Activated CD8-positive, alpha-beta memory T cell treated with anti-CD3 and anti-CD28 coated beads, Interleukin-2, amount 50 U/mL, for 4 hours (primary cell): ENCODE data around the gene MCTP2.
"Not testable (repeated sequence)": the region's sequence is repeated elsewhere in the genome, so short reads cannot be mapped to it uniquely, and the experiment has no call there.

Experiments
- DNase-seq: peaks from one replicate; pipeline ENCODE4 v3.0.0-alpha.2; 2020

Gene MCTP2

GRCh38 chr15:94235646-94236045 lies 4.3 kb downstream of the MCTP2 start:
- no peak for DNase-seq

- DNase-seq, result no peak
Measured at GRCh38 chr15:94236608-94237007, 5.2 kb downstream of the MCTP2 start.

DNA sequence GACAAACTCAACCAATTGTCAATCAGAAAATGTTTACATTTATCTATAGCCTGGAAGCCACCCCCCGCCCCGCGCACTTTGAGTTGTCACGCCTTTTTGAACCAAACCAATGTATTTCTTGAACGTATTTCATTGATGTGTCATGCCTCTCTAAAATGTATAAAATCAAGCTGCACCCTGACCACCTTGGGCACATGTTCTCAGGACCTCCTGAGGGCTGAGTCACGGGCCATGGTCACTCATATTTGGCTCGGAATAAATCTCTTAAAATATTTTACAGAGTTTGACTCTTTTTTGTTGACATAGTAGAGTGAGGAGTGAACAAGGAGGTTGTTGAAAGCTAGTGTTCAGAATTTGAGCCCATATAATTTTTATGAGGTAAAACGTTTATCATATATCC lies 6.5 kb downstream of the MCTP2 start:
- no peak for DNase-seq

DNA sequence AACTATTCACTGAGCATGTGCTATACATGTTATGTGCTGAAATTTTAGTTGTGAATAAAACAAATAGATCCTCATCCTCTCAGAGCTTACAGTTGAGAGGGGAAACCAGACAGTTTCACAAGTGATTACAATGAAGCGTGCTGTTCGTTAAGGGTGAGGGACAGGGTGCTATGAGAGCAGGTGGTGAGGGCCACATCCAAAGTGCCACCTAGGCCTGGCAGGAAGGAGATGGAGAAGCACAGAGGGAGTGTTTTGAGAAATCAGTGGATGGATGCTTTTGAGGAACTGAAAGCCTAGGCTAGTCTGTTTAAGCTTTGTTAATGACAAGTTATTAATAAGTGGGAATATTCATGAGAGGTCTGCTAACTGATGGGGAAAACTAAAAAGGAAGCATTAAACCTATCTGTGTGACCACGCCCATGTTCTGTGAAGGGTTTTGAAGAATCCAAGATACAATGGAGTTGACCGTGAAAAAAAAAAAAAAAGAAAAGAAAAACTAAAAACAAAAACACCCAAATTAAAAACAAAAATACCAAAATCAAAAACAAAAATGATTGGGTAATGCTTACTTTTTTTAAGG lies 7.3 kb downstream of the MCTP2 start:
- DNase-seq, result no peak

DNA sequence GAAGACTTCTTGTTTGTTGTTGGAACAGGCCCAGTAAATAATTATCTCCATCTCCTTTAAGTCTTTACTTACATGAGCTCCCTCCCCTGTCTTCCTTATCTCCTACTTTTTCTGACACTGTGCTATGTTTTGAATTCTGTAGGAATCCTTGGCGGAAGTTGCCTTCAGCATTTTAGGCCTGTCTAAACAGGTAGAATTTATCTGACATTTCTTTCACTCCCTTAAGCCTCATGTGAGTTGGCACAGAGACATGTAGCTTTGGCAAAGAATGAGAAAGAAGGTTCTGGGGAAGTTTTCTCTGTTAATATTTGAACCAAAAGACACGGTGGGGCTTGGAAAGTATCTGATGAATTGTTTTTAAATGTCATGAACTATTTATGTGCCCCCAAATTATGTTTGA lies 8.1 kb downstream of the MCTP2 start:
- DNase-seq, result no peak

DNA sequence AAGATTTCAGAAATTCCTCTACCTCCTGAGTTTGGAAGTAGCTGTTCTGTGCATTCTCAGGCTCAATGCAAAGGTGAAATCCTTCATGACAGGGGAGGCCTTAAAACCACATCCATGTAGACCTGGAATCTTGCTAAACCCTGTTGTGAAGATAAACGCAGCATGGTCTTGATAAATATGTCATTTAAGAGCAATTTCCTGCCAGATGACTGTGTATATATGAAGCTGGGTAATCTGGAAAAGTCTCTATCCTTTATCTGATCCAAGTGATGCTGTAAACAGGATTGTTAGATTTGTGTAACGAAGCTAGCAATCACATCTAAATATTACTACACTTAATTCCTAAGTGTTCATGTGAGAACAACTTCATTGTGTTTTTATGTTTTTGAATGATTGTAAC lies 9.1 kb downstream of the MCTP2 start:
- DNase-seq, result no peak

DNA sequence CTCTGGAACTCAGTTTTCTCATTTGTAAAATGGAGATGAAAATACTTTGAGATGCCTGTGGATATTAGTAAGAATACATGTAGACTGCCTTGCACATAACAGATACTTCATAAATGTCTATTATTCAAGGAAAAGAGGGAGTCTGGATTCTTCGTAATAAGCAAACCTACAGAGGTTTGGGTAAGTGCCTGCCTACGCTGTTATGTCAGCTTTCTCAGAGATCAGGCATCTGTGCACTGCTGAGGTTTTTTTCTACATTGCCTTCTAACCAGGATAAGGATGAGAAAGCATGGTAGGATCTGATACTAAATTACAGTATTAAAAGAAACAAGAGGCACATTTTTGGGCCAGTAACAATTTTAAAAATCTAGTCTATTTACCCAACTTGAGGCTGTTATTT lies 10.9 kb downstream of the MCTP2 start:
- no peak for DNase-seq

- DNase-seq, result not testable (repeated sequence)
Measured at GRCh38 chr15:94243003-94243402, 11.6 kb downstream of the MCTP2 start.

GRCh38 chr15:94243418-94243817 lies 12.1 kb downstream of the MCTP2 start:
- no peak for DNase-seq

GRCh38 chr15:94246016-94246415 lies 14.7 kb downstream of the MCTP2 start:
- DNase-seq, result no peak

- DNase-seq, result no peak
Measured at GRCh38 chr15:94247789-94248638, 16.7 kb downstream of the MCTP2 start.

GRCh38 chr15:94250801-94251200 lies 19.4 kb downstream of the MCTP2 start:
- DNase-seq, result no peak

- DNase-seq, result no peak
Measured at GRCh38 chr15:94252223-94252766, 20.9 kb downstream of the MCTP2 start.

- no peak for DNase-seq
Measured at GRCh38 chr15:94252906-94253491, 21.6 kb downstream of the MCTP2 start.

- DNase-seq, result no peak
Measured at GRCh38 chr15:94253742-94254141, 22.4 kb downstream of the MCTP2 start.

DNA sequence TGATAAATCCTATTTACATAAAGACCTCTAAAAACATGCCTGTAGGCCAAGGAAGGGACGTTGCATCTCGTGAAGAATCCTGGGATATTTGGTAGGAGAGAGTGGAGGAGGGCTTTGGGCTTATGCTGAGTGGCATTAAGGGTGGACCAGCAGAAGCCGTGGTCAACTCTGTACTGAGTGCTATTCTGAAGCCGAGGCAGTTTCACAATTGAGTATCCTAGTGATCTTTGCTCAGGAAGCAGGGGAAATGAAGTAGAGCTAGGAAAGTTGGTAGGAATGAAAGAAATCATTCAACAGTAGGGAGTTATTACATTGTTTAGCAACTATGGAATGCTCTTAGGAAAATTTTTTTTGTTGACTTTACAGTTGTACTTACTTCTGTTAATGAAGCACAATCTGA lies 24.2 kb downstream of the MCTP2 start:
- DNase-seq, result no peak

- DNase-seq, result no peak
Measured at GRCh38 chr15:94256511-94256910, 25.1 kb downstream of the MCTP2 start.

DNA sequence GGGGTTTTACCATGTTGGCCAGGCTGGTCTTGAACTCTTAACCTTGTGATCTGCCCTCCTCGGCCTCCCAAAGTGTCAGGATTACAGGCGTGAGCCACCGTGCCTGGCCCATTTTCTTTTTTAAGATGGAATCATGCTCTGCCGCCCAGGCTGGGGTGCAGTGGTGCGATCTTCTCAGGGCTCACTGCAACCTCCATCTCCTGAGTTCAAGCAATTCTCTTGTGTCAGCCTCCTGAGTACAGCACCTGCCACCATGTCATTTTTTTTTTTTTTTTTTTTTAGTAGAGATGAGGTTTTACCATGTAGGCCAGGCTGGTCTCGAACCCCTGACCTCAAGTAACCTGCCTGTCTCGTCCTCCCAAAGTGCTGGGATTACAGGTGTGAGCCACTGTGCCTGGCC lies 26.4 kb downstream of the MCTP2 start:
- not testable (repeated sequence) for DNase-seq

DNA sequence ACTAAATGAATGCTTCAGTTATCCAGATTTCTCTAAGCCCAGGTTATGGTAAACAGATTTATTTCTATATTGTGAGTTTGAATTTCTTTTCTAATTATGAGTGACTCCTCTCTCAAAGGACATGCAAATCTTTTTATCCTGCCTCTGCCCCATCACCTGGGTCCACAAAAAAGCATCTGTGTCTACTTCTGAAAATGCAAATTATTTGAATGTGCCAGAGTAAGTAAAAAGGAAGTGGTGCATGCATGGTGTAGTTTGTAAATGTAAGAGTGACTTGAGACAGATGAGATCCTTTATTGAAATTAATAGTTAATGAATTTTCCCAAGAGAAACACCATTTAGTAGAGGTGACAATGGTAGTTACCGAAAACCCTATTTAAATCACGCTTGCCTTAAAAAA lies 26.9 kb downstream of the MCTP2 start:
- no peak for DNase-seq

DNA sequence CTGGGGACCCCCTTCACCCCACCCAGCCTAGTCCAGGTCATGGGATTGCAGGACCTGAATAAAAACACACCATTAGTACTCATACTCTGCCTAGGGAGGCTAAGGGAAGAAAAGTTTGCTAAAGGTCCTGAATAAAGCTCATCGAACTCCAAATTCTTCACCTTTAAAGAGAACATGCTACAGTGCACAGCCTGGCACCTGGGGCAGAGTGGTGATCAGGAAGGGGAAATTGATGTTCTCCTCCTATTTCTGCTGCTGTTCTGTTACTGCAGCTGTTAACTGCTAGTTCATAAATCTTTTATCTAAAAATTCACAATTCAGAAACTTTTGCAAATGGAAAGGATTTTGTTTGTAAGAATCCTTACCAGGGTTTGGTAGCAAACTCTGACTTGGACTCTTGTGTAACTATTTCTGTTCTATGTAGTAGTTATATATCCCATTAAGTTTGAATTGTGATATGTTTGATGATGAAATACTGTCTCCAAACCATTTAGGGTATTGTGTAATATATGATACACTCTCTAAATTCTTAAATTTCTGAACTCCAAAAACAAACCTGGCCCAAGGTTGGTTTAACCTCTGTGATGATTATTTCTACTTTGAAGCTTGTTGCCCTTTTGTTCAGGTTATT lies 27.9 kb downstream of the MCTP2 start:
- DNase-seq, result no peak

DNA sequence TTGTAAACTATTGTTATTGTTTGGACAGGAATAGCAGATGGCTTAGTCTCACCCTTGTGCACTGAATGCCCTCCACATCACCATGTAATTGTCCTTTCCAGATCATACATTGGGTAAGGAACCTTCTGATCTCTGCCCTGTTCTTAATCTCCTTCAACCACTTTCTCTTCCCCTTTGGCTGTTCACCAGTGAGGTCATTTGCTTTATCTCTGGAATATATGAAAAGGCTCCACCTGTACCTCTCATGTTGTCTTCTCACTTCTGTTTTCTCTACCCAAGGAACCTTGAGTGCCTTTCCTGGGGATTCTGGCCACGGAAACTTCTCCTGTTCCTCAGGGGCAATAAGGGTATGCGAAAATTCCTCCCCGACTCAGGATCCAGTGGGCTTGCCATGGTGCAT lies 28.5 kb downstream of the MCTP2 start:
- DNase-seq, result no peak

DNA sequence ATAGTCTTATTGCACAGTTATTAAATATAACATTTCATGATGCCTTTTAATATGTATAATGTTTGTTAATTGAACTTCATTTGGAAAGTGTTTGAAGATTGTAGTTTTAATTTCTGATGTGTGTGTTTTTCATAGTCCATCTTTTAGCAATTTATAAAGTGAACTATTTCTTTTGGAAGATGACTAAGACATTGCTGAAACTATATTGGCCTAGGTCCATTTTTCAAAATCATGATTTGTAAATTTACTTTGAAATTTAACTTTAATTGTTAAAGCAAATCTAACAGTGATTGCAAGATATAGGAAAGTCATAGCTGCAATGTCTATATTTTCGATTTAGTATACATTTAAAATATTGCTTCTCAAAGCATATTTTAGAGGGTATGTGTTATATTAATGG lies 30.8 kb downstream of the MCTP2 start:
- DNase-seq, result no peak
